ENCODE data around the gene UGT2B11. TPM values are rescaled to one million over a fixed set of nuclear protein-coding genes. Genes with fewer than 3 reads are reported as not detected.
"Not testable (repeated sequence)": the region's sequence is repeated elsewhere in the genome, so short reads cannot be mapped to it uniquely, and the experiment has no call there.

Gene UGT2B11
- total RNA-seq, 1 experiment from 2014 or later: not detected

DNA sequence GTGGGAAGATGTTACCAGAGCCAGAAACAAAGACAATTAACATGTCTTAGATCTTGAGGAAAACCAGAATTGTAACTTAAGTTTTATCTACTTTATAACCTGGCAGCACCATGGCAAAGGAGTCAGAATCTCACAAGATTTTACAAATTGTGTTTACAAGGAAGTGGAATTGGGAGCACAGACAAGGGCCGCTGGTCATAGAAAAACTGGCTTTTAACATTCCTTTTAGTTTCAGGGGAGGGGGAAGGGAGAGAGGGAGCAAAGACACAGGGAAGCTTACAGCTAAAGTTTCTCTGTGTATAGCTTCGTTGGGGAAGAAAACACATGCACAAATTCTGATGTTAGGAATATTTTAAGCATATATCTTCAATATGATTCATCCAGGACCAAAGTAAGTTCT is 10.3 kb upstream of the UGT2B11 start:
- ChIA-PET CTCF (no interaction called here), RAD21 (ENCODE audit: low non-redundant PET in 1 of 2, low total read pairs in 2 of 2, uncharacterized antibody in 2 of 2, unreplicated experiment in 2 of 2) (no interaction called here), POLR2A (no interaction called here)
- intact Hi-C loops (cut with micrococcal nuclease): loop anchor here (5.0 kb wide), 2 partner anchors 47 to 157 kb away; no protein-coding TSS in a partner anchor
- ATAC-seq (no peak), DNase-seq (ENCODE audit: low read depth, low spot score) (no peak)
- no peak overlapping the region for H3K4me3 ChIP-seq (replicated peaks in 1 of 2; ENCODE audit: low read depth in 1 of 2, low read length in 2 of 2)
- H3K9me3 ChIP-seq (ENCODE audit: control insufficient read depth in 1 of 2, insufficient read depth in 1 of 2, low read depth in 1 of 2, low read length in 2 of 2): no peaks in the 10 kb centered on the region
- no peak overlapping the region for H3K27ac ChIP-seq (ENCODE audit: low read depth, low read length)
- no TSS peak for BruUV-seq (replicated peaks)
- H4K20me1 ChIP-seq (ENCODE audit: insufficient read depth): no peaks in the 10 kb centered on the region
- H3K9me2 ChIP-seq (ENCODE audit: insufficient read depth): no peaks in the 10 kb centered on the region
- H3K36me3 ChIP-seq (ENCODE audit: control insufficient read depth in 1 of 2, insufficient read depth in 2 of 2, low read length in 2 of 2): no peaks in the 10 kb centered on the region
- TF ChIP-seq ZFX (IDR thresholded peaks at IDR 0.05) (no peak), SP1 (IDR thresholded peaks at IDR 0.05; ENCODE audit: low read depth) (no peak), SIN3A (IDR thresholded peaks at IDR 0.05; ENCODE audit: low read depth) (no peak), POLR2AphosphoS5 (IDR thresholded peaks at IDR 0.05; ENCODE audit: low read depth, low read length) (no peak), TCF7L2 (IDR thresholded peaks at IDR 0.05; ENCODE audit: borderline replicate concordance, extremely low read depth, insufficient read depth, insufficient read length) (no peak), EZH2phosphoT487 (IDR thresholded peaks at IDR 0.05; ENCODE audit: borderline replicate concordance) (no peak), CEBPB (IDR thresholded peaks at IDR 0.05; ENCODE audit: low read depth) (no peak), JUND (IDR thresholded peaks at IDR 0.05) (no peak), CTCF (IDR thresholded peaks at IDR 0.05 in 2 of 3, conservative IDR thresholded peaks at IDR 0.05 in 1 of 3; ENCODE audit: borderline replicate concordance in 1 of 3, insufficient read depth in 1 of 3, low read depth in 2 of 3, low read length in 2 of 3) (no peak), SRF (IDR thresholded peaks at IDR 0.05; ENCODE audit: low read depth) (no peak), CBX3 (IDR thresholded peaks at IDR 0.05; ENCODE audit: low read depth) (no peak), EZH2 (IDR thresholded peaks at IDR 0.05) (no peak), ZNF274 (IDR thresholded peaks at IDR 0.05; ENCODE audit: low read depth, low read length) (no peak), RAD21 (IDR thresholded peaks at IDR 0.05; ENCODE audit: low read depth) (no peak), ELF1 (IDR thresholded peaks at IDR 0.05; ENCODE audit: borderline replicate concordance, low read depth) (no peak), EGR1 (IDR thresholded peaks at IDR 0.05; ENCODE audit: low read depth) (no peak)
- TF ChIP-seq, protein P1, sequence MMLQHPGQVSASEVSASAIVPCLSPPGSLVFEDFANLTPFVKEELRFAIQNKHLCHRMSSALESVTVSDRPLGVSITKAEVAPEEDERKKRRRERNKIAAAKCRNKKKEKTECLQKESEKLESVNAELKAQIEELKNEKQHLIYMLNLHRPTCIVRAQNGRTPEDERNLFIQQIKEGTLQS (IDR thresholded peaks at IDR 0.05): no peak
- TF ChIP-seq, protein P2, sequence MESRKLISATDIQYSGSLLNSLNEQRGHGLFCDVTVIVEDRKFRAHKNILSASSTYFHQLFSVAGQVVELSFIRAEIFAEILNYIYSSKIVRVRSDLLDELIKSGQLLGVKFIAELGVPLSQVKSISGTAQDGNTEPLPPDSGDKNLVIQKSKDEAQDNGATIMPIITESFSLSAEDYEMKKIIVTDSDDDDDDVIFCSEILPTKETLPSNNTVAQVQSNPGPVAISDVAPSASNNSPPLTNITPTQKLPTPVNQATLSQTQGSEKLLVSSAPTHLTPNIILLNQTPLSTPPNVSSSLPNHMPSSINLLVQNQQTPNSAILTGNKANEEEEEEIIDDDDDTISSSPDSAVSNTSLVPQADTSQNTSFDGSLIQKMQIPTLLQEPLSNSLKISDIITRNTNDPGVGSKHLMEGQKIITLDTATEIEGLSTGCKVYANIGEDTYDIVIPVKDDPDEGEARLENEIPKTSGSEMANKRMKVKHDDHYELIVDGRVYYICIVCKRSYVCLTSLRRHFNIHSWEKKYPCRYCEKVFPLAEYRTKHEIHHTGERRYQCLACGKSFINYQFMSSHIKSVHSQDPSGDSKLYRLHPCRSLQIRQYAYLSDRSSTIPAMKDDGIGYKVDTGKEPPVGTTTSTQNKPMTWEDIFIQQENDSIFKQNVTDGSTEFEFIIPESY (IDR thresholded peaks at IDR 0.05; ENCODE audit: extremely low read depth, insufficient replicate concordance, low read length): no peak
- no peaks in the 10 kb centered on the region for H3K27me3 ChIP-seq (ENCODE audit: insufficient read depth, low read length)
- H3K79me2 ChIP-seq (ENCODE audit: insufficient read depth, low read length): no peaks in the 10 kb centered on the region
- no peak overlapping the region for H3K4me2 ChIP-seq (ENCODE audit: low read length)
- no peaks in the 10 kb centered on the region for H3K4me1 ChIP-seq (ENCODE audit: control insufficient read depth in 1 of 2, insufficient read depth in 2 of 2, low read length in 2 of 2)
- H3K9ac ChIP-seq (ENCODE audit: low read length): no peak overlapping the region
- no peak overlapping the region for H2AFZ ChIP-seq (ENCODE audit: low read depth, low read length, poor library complexity, severe bottlenecking)

DNA sequence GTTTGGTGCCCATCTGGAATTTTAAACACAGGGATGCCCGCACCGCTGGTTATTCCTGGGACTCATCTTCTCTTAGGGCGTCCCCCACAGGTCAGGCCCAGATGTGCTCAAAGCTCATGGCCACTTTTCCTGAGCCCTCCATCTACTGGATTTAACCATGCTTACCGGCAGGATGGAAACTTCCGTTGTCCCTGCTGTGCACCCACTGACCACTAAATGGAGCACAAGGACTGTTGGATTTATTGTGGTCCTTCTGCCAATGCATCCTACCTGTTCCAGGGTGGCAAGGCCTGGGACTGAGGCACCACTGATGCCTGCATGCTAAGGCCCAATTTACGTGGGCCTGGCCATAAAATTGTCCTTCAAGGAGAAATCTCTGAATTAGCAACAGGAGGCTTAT is 8.7 kb upstream of the UGT2B11 start:
- H3K9me2 ChIP-seq (ENCODE audit: insufficient read depth); RAD21 ChIA-PET (ENCODE audit: low non-redundant PET in 1 of 2, low total read pairs in 2 of 2, uncharacterized antibody in 2 of 2, unreplicated experiment in 2 of 2); H4K20me1 ChIP-seq (ENCODE audit: insufficient read depth); H2AFZ ChIP-seq (ENCODE audit: low read depth, low read length, poor library complexity, severe bottlenecking); POLR2A ChIA-PET; ATAC-seq; H3K27me3 ChIP-seq (ENCODE audit: insufficient read depth, low read length); H3K36me3 ChIP-seq (ENCODE audit: control insufficient read depth in 1 of 2, insufficient read depth in 2 of 2, low read length in 2 of 2); H3K27ac ChIP-seq (ENCODE audit: low read depth, low read length); H3K9ac ChIP-seq (ENCODE audit: low read length); H3K4me2 ChIP-seq (ENCODE audit: low read length); H3K4me1 ChIP-seq (ENCODE audit: control insufficient read depth in 1 of 2, insufficient read depth in 2 of 2, low read length in 2 of 2); H3K79me2 ChIP-seq (ENCODE audit: insufficient read depth, low read length); DNase-seq (ENCODE audit: low read depth, low spot score); H3K9me3 ChIP-seq (ENCODE audit: control insufficient read depth in 1 of 2, insufficient read depth in 1 of 2, low read depth in 1 of 2, low read length in 2 of 2); CTCF ChIA-PET; BruUV-seq (replicated peaks); H3K4me3 ChIP-seq (replicated peaks in 1 of 2; ENCODE audit: low read depth in 1 of 2, low read length in 2 of 2): not testable (repeated sequence)
- intact Hi-C loops (cut with micrococcal nuclease): loop anchor here (5.0 kb wide), 2 partner anchors 49 to 159 kb away; no protein-coding TSS in a partner anchor
